GM19023 (cell line): ENCODE measurements around the gene PLEKHG2.

ENCODE experiments used
- ATAC-seq: cut with Tn5 transposase; IDR thresholded peaks from one replicate; pipeline ENCODE4 v1.9.1; 2021; ENCODE audit warnings: mild to moderate bottlenecking, moderate library complexity; ENCODE audit not compliant: unreplicated experiment

The PLEKHG2 gene

GRCh38 chr19:39415111-39416046, 2.9 kb downstream of the PLEKHG2 start:
- ATAC-seq: no peak

GRCh38 chr19:39416152-39417120, 4.0 kb downstream of the PLEKHG2 start:
- ATAC-seq: no peak

- ATAC-seq: no peak
Observed at GRCh38 chr19:39417463-39418181, 5.2 kb downstream of the PLEKHG2 start.

- ATAC-seq: no peak
Observed at GRCh38 chr19:39419003-39419402, 6.5 kb downstream of the PLEKHG2 start.

- ATAC-seq: no peak
Observed at GRCh38 chr19:39420769-39421168, 8.3 kb downstream of the PLEKHG2 start.

GRCh38 chr19:39422020-39422419, 9.6 kb downstream of the PLEKHG2 start:
- no peak for ATAC-seq

GRCh38 chr19:39423258-39424086, 11.0 kb downstream of the PLEKHG2 start:
- ATAC-seq: no peak

- no peak for ATAC-seq
Observed at GRCh38 chr19:39424934-39425333, 12.5 kb downstream of the PLEKHG2 start.

GRCh38 chr19:39425744-39426143, 13.3 kb downstream of the PLEKHG2 start:
- ATAC-seq: no peak

GRCh38 chr19:39426170-39426569, 13.7 kb downstream of the PLEKHG2 start:
- ATAC-seq: no peak

- ATAC-seq: no peak
Observed at GRCh38 chr19:39427707-39428106, 15.2 kb downstream of the PLEKHG2 start.

- no peak for ATAC-seq
Observed at GRCh38 chr19:39428283-39429112, 16.0 kb downstream of the PLEKHG2 start.

- ATAC-seq: no peak
Observed at GRCh38 chr19:39430675-39431593, 18.5 kb downstream of the PLEKHG2 start.

- no peak for ATAC-seq
Observed at GRCh38 chr19:39432677-39433025, 20.2 kb downstream of the PLEKHG2 start.

GRCh38 chr19:39433480-39434079, 21.1 kb downstream of the PLEKHG2 start:
- no peak for ATAC-seq

- ATAC-seq: no peak
Observed at GRCh38 chr19:39434123-39435076, 21.9 kb downstream of the PLEKHG2 start.
